SK-N-SH treated with all-trans-retinoic acid at 6 μM for 48 hours (cell line): ENCODE data around the gene ETF1.

Source experiments
- ATAC-seq: fragments of 200-7000 bp; cut with Tn5 transposase; 3 replicates; pipeline ENCODE4 v1.9.1; 2020; ENCODE audit warnings: mild to moderate bottlenecking, moderate library complexity
- ARNTL ChIP-seq: fragments of 450-650 bp; formaldehyde crosslinking; IDR thresholded peaks from 2 replicates; pipeline ENCODE4 v1.5.0; 2020; ENCODE audit warnings: low read depth, mild to moderate bottlenecking, moderate library complexity, borderline replicate concordance
- BACH2 ChIP-seq: fragments of 250-450 bp; sonication (Bioruptor Pico); IDR thresholded peaks from 2 replicates; pipeline ENCODE4 v1.9.0; 2021; ENCODE audit warnings: mild to moderate bottlenecking, borderline replicate concordance
- CSDC2 ChIP-seq: fragments of 250-450 bp; sonication (Bioruptor Pico); IDR thresholded peaks from 2 replicates; pipeline ENCODE4 v1.5.0; 2020; ENCODE audit warnings: mild to moderate bottlenecking, moderate library complexity
- CSRNP3 ChIP-seq: fragments of 250-450 bp; sonication (Bioruptor Pico); IDR thresholded peaks from 2 replicates; pipeline ENCODE4 v1.5.1; 2021; ENCODE audit warnings: mild to moderate bottlenecking, moderate library complexity
- ESRRG ChIP-seq: fragments of 250-450 bp; sonication (Bioruptor Pico); IDR thresholded peaks from 2 replicates; pipeline ENCODE4 v1.6.1; 2021; ENCODE audit warnings: mild to moderate bottlenecking
- OSR1 ChIP-seq: fragments of 250-450 bp; sonication (Bioruptor Pico); IDR thresholded peaks from 2 replicates; pipeline ENCODE4 v1.8.0; 2022; ENCODE audit warnings: moderate library complexity, mild to moderate bottlenecking, inconsistent platforms
- PATZ1 ChIP-seq: fragments of 250-450 bp; sonication (Bioruptor Pico); IDR thresholded peaks from 2 replicates; pipeline ENCODE4 v1.8.0; 2020; ENCODE audit warnings: mild to moderate bottlenecking, moderate library complexity, borderline replicate concordance
- POU6F1 ChIP-seq: fragments of 250-450 bp; sonication (Bioruptor Pico); IDR thresholded peaks from 2 replicates; pipeline ENCODE4 v1.8.0; 2021; ENCODE audit warnings: low read depth, mild to moderate bottlenecking, moderate library complexity, borderline replicate concordance
- SNAI2 ChIP-seq: fragments of 250-450 bp; sonication (Bioruptor Pico); IDR thresholded peaks from 2 replicates; pipeline ENCODE4 v1.5.0; 2020; ENCODE audit warnings: mild to moderate bottlenecking, moderate library complexity
- TCF4 ChIP-seq: fragments of 250-450 bp; sonication (Bioruptor Pico); IDR thresholded peaks from 2 replicates; pipeline ENCODE4 v1.8.0; 2021; ENCODE audit warnings: mild to moderate bottlenecking, moderate library complexity, borderline replicate concordance
- TOX ChIP-seq: fragments of 250-450 bp; sonication (Bioruptor Pico); IDR thresholded peaks from 2 replicates; pipeline ENCODE4 v1.8.0; 2021; ENCODE audit warnings: mild to moderate bottlenecking, moderate library complexity, borderline replicate concordance
- TSHZ2 ChIP-seq: fragments of 250-450 bp; sonication (Bioruptor Pico); IDR thresholded peaks from 2 replicates; pipeline ENCODE4 v1.5.0; 2020; ENCODE audit warnings: mild to moderate bottlenecking, moderate library complexity
- ZC3H10 ChIP-seq: fragments of 250-450 bp; sonication (Bioruptor Pico); IDR thresholded peaks from 2 replicates; pipeline ENCODE4 v1.5.1; 2021; ENCODE audit warnings: mild to moderate bottlenecking, moderate library complexity
- ZFP3 ChIP-seq: fragments of 250-450 bp; sonication (Bioruptor Pico); IDR thresholded peaks from 2 replicates; pipeline ENCODE4 v1.5.0; 2020; ENCODE audit warnings: mild to moderate bottlenecking, moderate library complexity
- ZNF70 ChIP-seq: fragments of 450-650 bp; formaldehyde crosslinking; IDR thresholded peaks from 2 replicates; pipeline ENCODE4 v1.5.0; 2020; ENCODE audit warnings: mild to moderate bottlenecking, moderate library complexity
- ZNF8 ChIP-seq: fragments of 450-650 bp; formaldehyde crosslinking; IDR thresholded peaks from 2 replicates; pipeline ENCODE4 v1.5.0; 2020; ENCODE audit warnings: mild to moderate bottlenecking, moderate library complexity

ETF1 gene

GRCh38 chr5:138464388-138465260, 78.4 kb downstream of the ETF1 start:
- TF ChIP-seq PATZ1 (CRISPR knock-in tag) (peak; percentile 38; the same call in 1 of the 2 replicates), SNAI2 (0 out of 2 replicates have a peak, but pooled peaks have one; percentile 15), CSRNP3 (CRISPR knock-in tag) (peak; percentile 69; the same call in 1 of the 2 replicates), BACH2 (CRISPR knock-in tag) (no peak)
- ATAC-seq, result peak; percentile 64

- peak; percentile 44 for ATAC-seq
- TF ChIP-seq PATZ1 (CRISPR knock-in tag) (peak; percentile 12; the same call in 1 of the 2 replicates), ZNF70 (CRISPR knock-in tag) (no peak)
Observed at GRCh38 chr5:138464008-138464387, 79.0 kb downstream of the ETF1 start.

GRCh38 chr5:138463419-138464007, 79.5 kb downstream of the ETF1 start:
- peak; percentile 49; the same call in 1 of the 2 replicates for TF ChIP-seq PATZ1 (CRISPR knock-in tag)
- TF ChIP-seq BACH2 (CRISPR knock-in tag), result no peak
- TF ChIP-seq, all 23 proteins: peak for 1

GRCh38 chr5:138461343-138462125, 81.5 kb downstream of the ETF1 start:
- no peak for TF ChIP-seq ZNF8 (CRISPR knock-in tag)
- TF ChIP-seq ZFP3, result no peak
- no peak for TF ChIP-seq OSR1
- TF ChIP-seq CSDC2 (CRISPR knock-in tag), result no peak
- TF ChIP-seq ZNF70 (CRISPR knock-in tag), result no peak
- no peak for TF ChIP-seq SNAI2
- TF ChIP-seq TSHZ2 (CRISPR knock-in tag), result no peak
- TF ChIP-seq TCF4 (CRISPR knock-in tag), result no peak
- no peak for TF ChIP-seq POU6F1 (CRISPR knock-in tag)
- no peak for TF ChIP-seq BACH2 (CRISPR knock-in tag)
- TF ChIP-seq ARNTL, result no peak
- no peak for TF ChIP-seq ZC3H10 (CRISPR knock-in tag)
- TF ChIP-seq ESRRG (CRISPR knock-in tag), result no peak
- no peak for TF ChIP-seq PATZ1 (CRISPR knock-in tag)
- TF ChIP-seq TOX, result no peak
- ATAC-seq, result no peak

More at GRCh38 chr5:138463419-138464007, 79.5 kb downstream of the ETF1 start:
- no peak; the same call in 2 of the 3 replicates for ATAC-seq
